GM21526 (cell line): ENCODE measurements around the gene NECTIN4.

Experiments
- ATAC-seq: cut with Tn5 transposase; IDR thresholded peaks from one replicate; pipeline ENCODE4 v1.9.1; 2021; ENCODE audit warnings: moderate library complexity; ENCODE audit not compliant: unreplicated experiment, low FRiP score

The NECTIN4 gene

DNA sequence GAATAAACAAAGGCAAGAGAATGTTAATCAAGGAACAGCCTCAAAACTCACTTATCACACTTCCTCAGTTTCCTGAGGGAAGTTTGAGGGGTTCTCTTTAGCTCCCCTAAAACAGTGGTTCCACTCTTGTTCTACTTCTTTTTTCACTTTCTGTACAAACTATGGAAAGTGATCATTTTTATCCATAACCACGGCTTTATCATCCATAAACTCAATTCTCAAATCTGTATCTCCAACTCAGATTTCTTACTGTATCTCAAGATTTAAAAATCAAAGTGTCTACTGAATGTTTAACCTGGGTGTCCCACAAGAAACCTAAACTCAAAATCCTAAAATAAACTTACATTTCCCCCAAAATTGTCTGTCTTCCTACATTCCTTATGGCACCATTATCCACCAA lies 24.6 kb upstream of the NECTIN4 start:
- no peak for ATAC-seq

DNA sequence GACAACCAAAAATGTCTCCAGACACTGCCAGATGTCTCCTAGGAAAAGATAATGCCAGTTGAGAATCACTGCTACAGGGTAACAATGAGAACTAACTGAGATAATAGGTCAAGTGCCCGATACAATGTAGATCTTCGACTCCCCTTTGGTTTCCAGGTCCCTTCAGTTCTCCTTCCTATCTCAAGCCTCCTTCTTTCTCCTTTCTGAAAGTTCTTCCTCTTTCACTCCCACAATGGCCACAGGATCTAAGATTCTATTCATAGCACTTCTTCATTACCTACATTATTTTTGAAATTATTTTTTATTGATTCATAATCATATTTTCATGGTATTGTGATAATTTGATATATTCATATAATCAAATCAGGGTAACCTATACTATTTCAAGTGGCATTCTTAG lies 22.2 kb upstream of the NECTIN4 start:
- ATAC-seq = no peak

- no peak for ATAC-seq
Observed at GRCh38 chr1:161111117-161111516, 21.8 kb upstream of the NECTIN4 start.

DNA sequence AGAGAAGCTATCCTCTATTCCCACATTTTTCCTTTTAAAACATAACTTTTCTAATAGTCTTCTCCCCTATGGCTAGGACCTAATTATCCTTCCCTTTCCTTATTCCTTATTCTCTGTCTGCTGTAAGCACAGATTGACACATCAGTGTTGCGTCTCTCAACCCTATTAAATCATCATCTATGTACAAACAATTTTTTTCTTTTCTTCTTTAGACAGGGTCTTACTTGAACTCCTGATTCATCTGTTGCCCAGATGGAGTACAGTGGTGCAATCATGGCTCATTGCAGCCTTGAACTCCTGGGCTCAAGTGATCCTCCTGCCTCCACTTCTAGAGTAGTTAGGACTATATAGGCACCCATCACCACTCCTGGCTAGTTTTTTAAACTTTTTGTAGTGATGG lies 17.1 kb upstream of the NECTIN4 start:
- ATAC-seq = no peak

GRCh38 chr1:161100556-161100955 lies 11.2 kb upstream of the NECTIN4 start:
- ATAC-seq = no peak

- no peak for ATAC-seq
Observed at GRCh38 chr1:161099090-161099802, 9.9 kb upstream of the NECTIN4 start.

GRCh38 chr1:161098210-161099068 lies 9.1 kb upstream of the NECTIN4 start, which contains the start of gene KLHDC9:
TSS of gene KLHDC9 (plus strand) at chr1:161098361. CDS start at chr1:161098536, 175 bp downstream.
- ATAC-seq = peak; percentile 64

GRCh38 chr1:161096530-161096929 lies 7.2 kb upstream of the NECTIN4 start:
- no peak for ATAC-seq

- ATAC-seq = no peak
Observed at GRCh38 chr1:161096015-161096414, 6.7 kb upstream of the NECTIN4 start.

- ATAC-seq = no peak
Observed at GRCh38 chr1:161095230-161095629, 5.9 kb upstream of the NECTIN4 start.

- no peak for ATAC-seq
Observed at GRCh38 chr1:161094481-161094880, 5.1 kb upstream of the NECTIN4 start.

DNA sequence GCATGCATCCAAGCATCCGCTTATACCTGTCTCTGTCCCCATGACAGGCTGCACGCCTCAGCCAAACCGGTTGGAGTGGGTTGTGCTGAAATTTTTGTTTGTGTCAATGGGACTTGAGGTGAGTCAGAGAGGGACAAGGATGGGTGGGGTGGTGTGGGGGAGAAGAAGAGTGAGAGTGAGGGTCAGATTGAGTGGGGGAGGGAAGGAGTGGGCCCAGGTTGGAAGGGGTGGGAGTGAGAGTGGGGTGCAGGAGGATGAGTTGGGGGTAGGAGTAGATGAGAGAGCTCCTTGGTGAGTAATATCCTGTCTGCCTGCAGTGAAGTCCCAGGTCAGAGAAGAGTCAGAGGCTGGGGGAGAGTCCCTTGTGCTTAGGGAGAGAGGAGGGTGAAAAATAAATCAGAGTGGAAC lies 3.3 kb upstream of the NECTIN4 start:
- no peak for ATAC-seq

DNA sequence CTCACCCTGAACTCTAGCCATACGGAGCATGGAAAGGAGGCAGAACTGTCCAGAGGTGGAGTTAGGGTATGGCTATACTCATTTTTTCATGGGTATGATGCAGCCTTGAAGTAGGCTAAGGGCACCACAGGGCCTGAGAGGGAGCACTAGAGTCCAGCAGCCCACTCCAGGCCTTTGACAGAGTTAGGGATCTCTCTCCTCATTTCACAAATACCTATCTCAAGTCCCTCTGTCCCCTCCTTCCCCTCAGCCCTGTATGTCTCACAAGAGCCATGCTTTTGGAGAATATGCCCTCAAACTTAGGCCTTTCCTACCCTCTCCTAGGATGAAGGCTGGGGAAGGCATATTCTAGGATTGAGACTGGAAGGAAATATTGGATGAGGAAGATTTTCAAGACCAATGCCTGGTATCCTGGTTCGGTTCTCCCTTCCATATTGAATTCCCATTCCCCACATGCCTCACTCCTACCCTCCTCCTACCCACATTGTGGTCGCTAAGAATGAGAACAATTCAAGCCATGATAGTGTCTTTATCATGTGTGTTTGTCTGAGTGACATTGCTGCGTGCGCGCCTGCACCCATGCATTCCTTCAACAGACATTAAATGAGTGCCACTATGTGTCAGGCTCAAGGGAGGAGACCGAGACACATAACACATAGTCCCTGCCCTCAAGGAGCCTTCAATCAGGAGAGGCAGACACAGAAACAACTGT lies 2.6 kb upstream of the NECTIN4 start:
- ATAC-seq = no peak

- ATAC-seq = no peak
Observed at GRCh38 chr1:161091093-161091492, 1.7 kb upstream of the NECTIN4 start.

DNA sequence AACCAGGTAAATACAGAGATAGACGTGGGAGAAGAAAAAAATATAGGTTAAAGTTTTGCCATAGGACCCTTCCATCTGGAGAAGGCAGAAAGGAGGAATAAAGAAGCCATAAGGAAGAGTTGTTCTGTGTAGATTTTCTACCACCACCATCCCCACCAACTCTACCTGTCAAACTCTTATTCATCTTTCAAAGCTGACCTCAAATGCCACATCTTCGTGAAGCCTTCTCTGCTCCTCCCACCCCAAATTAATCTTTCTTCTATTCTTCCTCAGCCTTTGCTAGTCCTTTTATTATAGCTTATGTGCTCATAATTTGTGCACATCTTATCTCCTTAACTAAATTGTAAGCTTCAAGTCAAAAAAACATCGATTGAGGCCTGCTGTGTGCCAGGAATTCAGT lies 1.3 kb upstream of the NECTIN4 start:
- no peak for ATAC-seq

- ATAC-seq = no peak
Observed at GRCh38 chr1:161089938-161090337, 580 bp upstream of the NECTIN4 start.

GRCh38 chr1:161088587-161089110 lies 709 bp downstream of the NECTIN4 start:
- ATAC-seq = no peak

- ATAC-seq = no peak
Observed at GRCh38 chr1:161086457-161086856, 2.9 kb downstream of the NECTIN4 start.

DNA sequence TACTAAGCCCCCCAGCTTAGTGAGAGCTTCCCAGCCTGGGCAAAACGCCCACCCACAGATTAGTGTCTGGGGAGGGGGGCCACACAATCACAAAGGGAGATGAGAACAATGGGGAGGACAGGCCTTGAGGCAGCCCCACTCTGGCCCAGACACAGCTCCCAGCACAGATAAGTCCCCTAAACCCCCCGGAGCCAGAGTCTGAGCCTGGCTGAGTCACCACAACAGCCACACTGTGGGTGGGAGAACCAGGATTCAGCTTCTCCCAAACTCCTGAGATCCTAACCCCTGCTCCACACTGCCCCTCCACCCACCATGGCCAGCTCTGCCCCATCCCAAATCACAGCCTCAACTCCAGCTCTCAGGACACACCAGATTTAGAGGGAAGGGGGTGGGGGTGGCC lies 4.2 kb downstream of the NECTIN4 start:
- ATAC-seq = no peak

GRCh38 chr1:161084597-161084988 lies 4.8 kb downstream of the NECTIN4 start:
- no peak for ATAC-seq
